Measurements from ENCODE around the gene ATP11A. TPM values are rescaled to one million over a fixed set of nuclear protein-coding genes. Genes with fewer than 3 reads are reported as not detected.
"Not testable (repeated sequence)": the region's sequence is repeated elsewhere in the genome, so short reads cannot be mapped to it uniquely, and the experiment has no call there.

Gene ATP11A
- total and polyA plus RNA-seq, 9 of the 15 experiments (the other 6 are each of a cell fraction or from before 2014, with no cell fraction given) = 0.38 to 34.2 (median 4.2) TPM

DNA sequence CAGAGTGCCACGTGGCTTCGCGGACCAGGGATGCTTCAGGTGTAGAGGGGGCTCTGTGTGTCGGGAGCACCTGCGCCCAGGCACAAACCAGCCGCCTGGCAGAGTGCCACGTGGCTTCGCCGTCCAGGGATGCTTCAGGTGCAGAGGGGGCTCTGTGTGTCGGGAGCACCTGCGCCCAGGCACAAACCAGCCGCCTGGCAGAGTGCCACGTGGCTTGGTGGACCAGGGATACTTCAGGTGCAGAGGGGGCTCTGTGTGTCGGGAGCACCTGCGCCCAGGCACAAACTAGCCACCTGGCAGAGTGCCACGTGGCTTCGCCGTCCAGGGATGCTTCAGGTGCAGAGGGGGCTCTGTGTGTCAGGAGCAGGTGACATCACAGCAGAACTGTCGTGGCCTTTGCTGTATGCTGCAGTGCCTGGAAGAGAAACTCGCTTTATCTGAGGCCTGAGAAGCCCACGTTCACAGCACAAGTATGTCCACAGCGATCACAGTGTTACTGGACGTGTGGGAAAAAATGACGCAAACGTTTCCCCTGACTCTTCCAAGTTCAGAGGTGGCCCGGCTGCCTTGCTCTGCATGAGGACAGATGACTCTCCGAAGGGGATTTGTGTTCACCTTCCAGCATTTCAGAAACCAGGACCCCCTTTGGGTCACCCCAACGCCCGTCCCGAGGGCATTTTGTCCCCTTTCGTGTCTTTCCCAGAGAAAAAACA lies 151.6 kb downstream of the ATP11A start:
- CTCF ChIA-PET (ENCODE audit: low intra/inter-chr PET ratio); H3K4me3 ChIP-seq; H3K27me3 ChIP-seq (ENCODE audit: control insufficient read depth in 2 of 2, insufficient read depth in 2 of 2, low read length in 2 of 2); DNase-seq (ENCODE audit: extremely low read depth in 1 of 4, low spot score in 3 of 4); H3K79me2 ChIP-seq (ENCODE audit: control insufficient read depth, insufficient read depth, low read length); H4K20me1 ChIP-seq (replicated peaks; ENCODE audit: control insufficient read depth, insufficient read depth, low read length); H3K4me1 ChIP-seq (replicated peaks in 1 of 2; ENCODE audit: control insufficient read depth in 2 of 2, insufficient read depth in 2 of 2, low read length in 2 of 2); ATAC-seq; intact Hi-C loops (cut with micrococcal nuclease); H3K27ac ChIP-seq (ENCODE audit: extremely low read depth, low read depth, low read length); FAIRE-seq; H3K9me1 ChIP-seq (ENCODE audit: control insufficient read depth, insufficient read depth, low read length); POLR2A ChIA-PET; H3K9ac ChIP-seq (ENCODE audit: insufficient read depth in 1 of 2, low read depth in 2 of 2, low read length in 2 of 2); BruUV-seq (replicated peaks); H2AFZ ChIP-seq (ENCODE audit: low read depth, low read length); H3K4me2 ChIP-seq (ENCODE audit: insufficient read depth, low read length); H3K9me3 ChIP-seq (replicated peaks; ENCODE audit: control insufficient read depth, insufficient read depth, low read depth, low read length); in situ Hi-C loops (cut with MboI): not testable (repeated sequence)
- WGBS (ENCODE audit: insufficient coverage, low coverage, missing lambda C conversion rate) = 93% methylated on average over 18 of the region's 31 CpGs
- TF ChIP-seq ZBTB33 (CRISPR knock-in tag; IDR thresholded peaks at IDR 0.05) (0 out of 2 replicates have a peak, but pooled peaks have one; percentile 0), POLR2G (IDR thresholded peaks at IDR 0.05; ENCODE audit: low read depth, low read length) (0 out of 2 replicates have a peak, but pooled peaks have one; percentile 34), RBM22 (IDR thresholded peaks at IDR 0.05; ENCODE audit: low read depth, low read length, poor library complexity, severe bottlenecking) (peak; percentile 15)
- peaks cover 24% of the 10 kb centered on the region; the same call in 2 of the 3 replicates for H3K36me3 ChIP-seq (ENCODE audit: control insufficient read depth, insufficient read depth, low read length)
